C4-2B (cell line): ENCODE data around the gene PDE6H.

Experiments used
- H3K27ac ChIP-seq: fragments of 450-650 bp; 2 replicates; pipeline ENCODE4 v1.5.1; 2017
- ZFX ChIP-seq: fragments of 450-650 bp; IDR thresholded peaks from 2 replicates; pipeline ENCODE4 v1.6.1; 2017
- TF ChIP-seq, protein P1 (sequence below): fragments of 450-650 bp; conservative IDR thresholded peaks from 2 replicates; pipeline ENCODE4 v1.5.1; 2017; ENCODE audit warnings: mild to moderate bottlenecking

PDE6H gene

DNA sequence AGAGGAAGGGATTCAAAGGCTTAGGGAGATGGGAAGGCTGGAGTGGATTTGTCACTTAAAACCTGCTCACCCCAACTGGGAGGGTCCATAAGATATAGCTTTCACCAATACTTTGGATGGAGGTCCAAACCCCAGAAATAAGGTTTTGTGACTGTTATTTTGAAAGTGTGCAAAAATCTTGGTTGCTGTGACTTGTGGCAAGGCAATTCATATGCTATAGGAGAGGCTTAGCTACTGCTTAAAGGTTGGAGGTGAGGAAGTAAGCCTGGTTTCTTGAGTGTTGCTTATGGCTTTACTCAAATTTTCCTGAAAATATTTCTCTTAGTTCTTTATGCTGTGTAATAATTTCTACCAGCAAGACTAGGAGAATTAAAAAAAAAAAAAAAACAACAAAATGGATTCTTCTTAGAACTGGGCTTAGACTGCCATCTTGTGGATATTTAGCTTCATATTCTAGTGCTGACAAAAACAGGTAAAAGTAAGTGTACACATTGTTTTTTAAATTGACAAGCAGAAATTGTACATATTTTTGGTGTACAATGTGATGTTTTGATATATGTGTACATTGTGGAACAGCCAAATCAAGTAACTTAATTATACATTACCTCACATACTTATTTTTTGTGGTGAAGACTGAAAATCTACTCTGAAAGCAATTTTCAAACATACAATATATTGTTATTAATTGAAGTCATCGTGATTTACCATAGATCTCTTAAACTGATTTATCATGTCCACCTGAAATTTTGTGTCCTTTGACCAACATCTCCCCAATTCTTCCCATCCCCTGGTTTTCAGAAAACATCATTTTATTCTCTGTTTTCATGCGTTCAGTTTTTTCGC is 23.0 kb downstream of the PDE6H start:
- no peak overlapping the region for H3K27ac ChIP-seq
- TF ChIP-seq, protein P1, sequence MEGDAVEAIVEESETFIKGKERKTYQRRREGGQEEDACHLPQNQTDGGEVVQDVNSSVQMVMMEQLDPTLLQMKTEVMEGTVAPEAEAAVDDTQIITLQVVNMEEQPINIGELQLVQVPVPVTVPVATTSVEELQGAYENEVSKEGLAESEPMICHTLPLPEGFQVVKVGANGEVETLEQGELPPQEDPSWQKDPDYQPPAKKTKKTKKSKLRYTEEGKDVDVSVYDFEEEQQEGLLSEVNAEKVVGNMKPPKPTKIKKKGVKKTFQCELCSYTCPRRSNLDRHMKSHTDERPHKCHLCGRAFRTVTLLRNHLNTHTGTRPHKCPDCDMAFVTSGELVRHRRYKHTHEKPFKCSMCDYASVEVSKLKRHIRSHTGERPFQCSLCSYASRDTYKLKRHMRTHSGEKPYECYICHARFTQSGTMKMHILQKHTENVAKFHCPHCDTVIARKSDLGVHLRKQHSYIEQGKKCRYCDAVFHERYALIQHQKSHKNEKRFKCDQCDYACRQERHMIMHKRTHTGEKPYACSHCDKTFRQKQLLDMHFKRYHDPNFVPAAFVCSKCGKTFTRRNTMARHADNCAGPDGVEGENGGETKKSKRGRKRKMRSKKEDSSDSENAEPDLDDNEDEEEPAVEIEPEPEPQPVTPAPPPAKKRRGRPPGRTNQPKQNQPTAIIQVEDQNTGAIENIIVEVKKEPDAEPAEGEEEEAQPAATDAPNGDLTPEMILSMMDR, result peak; percentile 83
- TF ChIP-seq ZFX, result no peak

DNA sequence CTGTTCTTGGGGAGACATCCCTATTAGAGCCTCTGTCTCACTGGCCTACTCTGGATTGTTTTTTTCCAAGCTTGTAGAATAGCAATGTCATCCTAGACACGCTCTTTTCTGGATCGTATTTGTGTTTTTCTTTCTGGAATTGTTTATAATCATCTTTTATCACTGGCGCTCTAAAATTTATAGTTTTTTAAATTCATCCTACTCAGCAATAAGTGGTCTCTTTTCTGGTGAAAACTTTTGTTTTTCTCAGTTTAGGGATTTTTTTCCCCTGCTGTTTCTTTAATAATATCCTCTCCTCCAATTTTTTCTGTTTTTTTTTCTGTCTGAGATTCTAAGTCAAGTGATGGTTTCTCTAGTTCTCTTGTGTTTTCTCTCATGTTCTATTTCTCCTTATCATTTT is 25.2 kb downstream of the PDE6H start:
- no peak for TF ChIP-seq ZFX
- TF ChIP-seq, protein P1, result no peak
- no peak overlapping the region for H3K27ac ChIP-seq

GRCh38 chr12:14999021-14999694 is 26.3 kb downstream of the PDE6H start:
- H3K27ac ChIP-seq, result no peak overlapping the region

DNA sequence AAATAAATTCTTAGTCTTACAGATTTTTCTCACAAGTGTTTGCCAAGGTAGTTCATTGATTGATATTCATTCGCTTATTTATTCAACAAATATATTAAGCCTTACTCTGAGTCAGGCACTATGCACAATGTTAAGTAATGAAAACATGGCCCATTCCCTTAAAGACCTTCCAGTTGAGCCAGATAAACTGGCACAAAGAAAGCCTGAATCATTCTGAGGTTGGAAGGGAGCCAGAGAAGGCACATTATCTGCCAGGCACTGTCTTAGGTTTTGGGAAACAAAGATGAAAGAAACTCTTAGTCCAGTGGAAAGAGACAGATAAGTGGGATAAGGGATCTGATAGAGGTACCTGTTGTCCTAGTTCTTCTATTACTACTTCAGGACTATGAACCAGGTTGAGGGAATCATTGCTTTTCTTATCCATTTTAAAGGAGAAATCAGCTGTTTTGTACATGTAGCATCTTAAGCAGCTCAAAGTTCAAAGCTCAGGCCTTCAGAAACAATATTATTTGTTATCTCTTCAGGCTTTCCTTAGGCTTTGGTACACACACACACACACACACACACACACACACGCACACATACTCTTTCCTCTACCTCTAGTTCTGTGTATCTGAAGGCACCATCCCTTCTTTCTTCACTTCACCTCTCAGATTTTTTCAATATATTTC is 27.0 kb downstream of the PDE6H start:
- no peak overlapping the region for H3K27ac ChIP-seq
- no peak for TF ChIP-seq ZFX
- TF ChIP-seq, protein P1, result no peak

More at GRCh38 chr12:14999021-14999694, 26.3 kb downstream of the PDE6H start:
- TF ChIP-seq, protein P1, result no peak
- no peak for TF ChIP-seq ZFX

DNA sequence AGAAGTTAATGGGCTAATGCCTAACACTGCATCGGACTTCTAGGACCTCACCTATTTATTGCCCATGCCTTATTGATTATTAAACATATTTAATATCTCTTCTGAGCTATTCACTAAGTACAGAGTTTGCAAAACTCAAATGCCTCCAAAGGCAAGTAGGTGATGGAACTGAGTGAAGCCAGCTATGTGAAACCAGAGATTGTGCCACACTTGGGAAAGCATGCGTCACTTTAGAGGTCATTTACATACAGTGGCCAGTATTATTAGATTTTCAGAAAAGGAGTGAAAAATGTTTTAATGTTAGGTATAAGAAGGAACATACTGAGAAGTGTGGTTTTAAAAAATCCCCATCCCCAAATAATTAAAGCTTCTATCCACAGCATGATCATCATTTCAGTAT is 27.7 kb downstream of the PDE6H start:
- no peak overlapping the region for H3K27ac ChIP-seq

DNA sequence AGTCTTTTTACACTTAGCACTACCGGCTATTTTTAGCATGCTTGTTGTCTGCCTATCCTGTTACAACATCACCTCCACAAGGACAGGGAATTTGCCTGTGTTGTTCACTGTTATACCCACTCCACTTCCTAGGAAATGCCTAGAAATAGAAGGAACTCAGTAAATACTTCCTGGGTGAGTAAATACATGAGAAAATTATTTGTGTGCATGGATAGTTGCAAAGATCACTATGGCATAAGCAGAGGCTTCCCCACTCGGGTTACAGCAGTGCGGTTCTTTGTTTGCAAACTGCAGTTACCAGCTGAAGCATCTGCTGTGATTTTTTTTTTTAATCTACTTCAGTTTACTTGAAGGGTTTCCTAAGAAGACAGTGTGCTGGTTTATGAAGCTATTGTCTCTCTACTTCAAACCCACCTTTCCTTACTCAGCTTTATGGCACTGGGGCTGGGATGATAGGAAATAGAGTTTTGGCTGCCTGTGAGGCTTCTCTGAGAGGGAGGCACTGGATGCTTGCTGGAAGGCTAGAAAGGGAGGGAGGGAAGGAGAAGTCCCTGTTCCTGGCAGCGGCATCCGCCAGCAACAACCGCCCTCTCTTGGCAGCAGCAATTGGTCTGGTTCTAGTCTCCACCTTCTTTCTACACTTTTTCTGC is 29.0 kb downstream of the PDE6H start:
- no peak overlapping the region for H3K27ac ChIP-seq
- TF ChIP-seq, protein P1, result no peak
- no peak for TF ChIP-seq ZFX

More for the DNA sequence above, 27.7 kb downstream of the PDE6H start:
- TF ChIP-seq, protein P1, result no peak
- no peak for TF ChIP-seq ZFX
